Naive thymus-derived CD8-positive, alpha-beta T cell (primary cell): Measurements from ENCODE around the gene RGS19. TPM values are rescaled to one million over a fixed set of nuclear protein-coding genes. Genes with fewer than 3 reads are reported as not detected.
"Not testable (repeated sequence)": the region's sequence is repeated elsewhere in the genome, so short reads cannot be mapped to it uniquely, and the experiment has no call there.

ENCODE experiments used
- ATAC-seq, 2 donors: fragments of 150-1000 bp; cut with Tn5 transposase in 1 of 2; sonication (Bioruptor Pico), chemical (Tn5 transposase) in 1 of 2; 1 replicate in 1 of 2; 2 replicates in 1 of 2; pipeline ENCODE4 v1.10.0; 2021; ENCODE audit warnings: mild to moderate bottlenecking in 2 of 2, moderate library complexity in 2 of 2
- POLR2A ChIA-PET: fragments of 350-600 bp; sonication (Branson Sonifier 250); formaldehyde crosslinking; loops from one replicate; lab custom pipeline; 2021; ENCODE audit warnings: antibody characterized with exemption; lab: Charles Lee
- DNase-seq, 10 donors: peaks; one replicate each; pipeline versions ENCODE4 v3.0.0 to v3.0.0-alpha.2; 2020 to 2022
- H3K27ac Mint-ChIP-seq, 10 donors: one replicate each; pipeline ENCODE4 v1.8.0; 2020 to 2022; ENCODE audit warnings: mild to moderate bottlenecking in 10 of 10, mixed read lengths in 10 of 10, moderate library complexity in 4 of 10, inconsistent platforms in 1 of 10
- H3K27me3 Mint-ChIP-seq, 5 donors: one replicate each; pipeline ENCODE4 v1.8.0; 2021 to 2022; ENCODE audit warnings: mixed read lengths in 5 of 5
- H3K36me3 Mint-ChIP-seq, 3 donors: one replicate each; pipeline ENCODE4 v1.8.0; 2020 to 2022; ENCODE audit warnings: mixed read lengths in 3 of 3, mild to moderate bottlenecking in 2 of 3, inconsistent platforms in 1 of 3
- H3K4me1 Mint-ChIP-seq, 4 donors: one replicate each; pipeline ENCODE4 v1.8.0; 2021 to 2022; ENCODE audit warnings: mixed read lengths in 4 of 4
- H3K4me3 Mint-ChIP-seq, 10 donors: one replicate each; pipeline ENCODE4 v1.8.0; 2020 to 2022; ENCODE audit warnings: mild to moderate bottlenecking in 10 of 10, mixed read lengths in 10 of 10, moderate library complexity in 6 of 10, inconsistent platforms in 1 of 10
- H3K9me3 Mint-ChIP-seq, 9 donors: one replicate each; pipeline ENCODE4 v1.8.0; 2020 to 2022; ENCODE audit warnings: mixed read lengths in 9 of 9, mild to moderate bottlenecking in 3 of 9, inconsistent platforms in 1 of 9, moderate library complexity in 1 of 9
- polyA plus RNA-seq, 3 donors: library from polyadenylated mRNA; unstranded; fragments of 300-500 nt; fragmentation: Illumina TruSeq; gene quantifications; one replicate each; pipeline ENCODE4 v1.2.3, GENCODE V29; 2021
- total RNA-seq, 8 experiments: library from RNA in 2 of 8; stranded (reverse) in 2 of 8; gene quantifications; one replicate each; pipeline ENCODE4 v1.2.3 and lab custom pipeline; 2021 to 2026

The RGS19 gene
- total and polyA plus RNA-seq, 5 experiments from 2014 or later, result 16.9 to 67.5 (median 50.9) TPM

DNA sequence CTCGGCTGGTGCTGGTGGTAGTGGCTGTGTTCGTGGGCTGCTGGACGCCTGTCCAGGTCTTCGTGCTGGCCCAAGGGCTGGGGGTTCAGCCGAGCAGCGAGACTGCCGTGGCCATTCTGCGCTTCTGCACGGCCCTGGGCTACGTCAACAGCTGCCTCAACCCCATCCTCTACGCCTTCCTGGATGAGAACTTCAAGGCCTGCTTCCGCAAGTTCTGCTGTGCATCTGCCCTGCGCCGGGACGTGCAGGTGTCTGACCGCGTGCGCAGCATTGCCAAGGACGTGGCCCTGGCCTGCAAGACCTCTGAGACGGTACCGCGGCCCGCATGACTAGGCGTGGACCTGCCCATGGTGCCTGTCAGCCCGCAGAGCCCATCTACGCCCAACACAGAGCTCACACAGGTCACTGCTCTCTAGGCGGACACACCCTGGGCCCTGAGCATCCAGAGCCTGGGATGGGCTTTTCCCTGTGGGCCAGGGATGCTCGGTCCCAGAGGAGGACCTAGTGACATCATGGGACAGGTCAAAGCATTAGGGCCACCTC lies 19.2 kb upstream of the RGS19 start:
- no peak overlapping the region for H3K4me3 Mint-ChIP-seq
- peaks cover 0 to 20% (median 7%) of the 10 kb centered on the region in 5 donors for H3K27me3 Mint-ChIP-seq
- POLR2A ChIA-PET, result interaction anchor here (2.1 kb wide), 1 partner anchor 19 kb away, joined by 6 read pairs; the partner anchor contains the start of genes OPRL1 and RGS19
- DNase-seq (no peak), ATAC-seq (no peak)
- no peak overlapping the region for H3K27ac Mint-ChIP-seq
- peaks cover 0 to 11% (median 0%) of the 10 kb centered on the region in 9 donors for H3K9me3 Mint-ChIP-seq
- peaks cover 0 to 5% (median 3%) of the 10 kb centered on the region in 3 donors for H3K36me3 Mint-ChIP-seq
- H3K4me1 Mint-ChIP-seq, result peaks cover 13 to 33% (median 21%) of the 10 kb centered on the region in 4 donors

GRCh38 chr20:64096535-64096934 lies 17.2 kb upstream of the RGS19 start:
- peaks cover 0 to 6% (median 5%) of the 10 kb centered on the region in 5 donors for H3K27me3 Mint-ChIP-seq
- POLR2A ChIA-PET, result no interaction called here
- peak overlapping the region in 1 of 10 donors; percentile 1 for H3K27ac Mint-ChIP-seq
- H3K36me3 Mint-ChIP-seq, result peaks cover 0 to 5% (median 3%) of the 10 kb centered on the region in 3 donors
- ATAC-seq (no peak), DNase-seq (no peak)
- H3K9me3 Mint-ChIP-seq, result peaks cover 0 to 11% (median 0%) of the 10 kb centered on the region in 9 donors
- no peak overlapping the region for H3K4me3 Mint-ChIP-seq
- H3K4me1 Mint-ChIP-seq, result peaks cover 11 to 24% (median 17%) of the 10 kb centered on the region in 4 donors

DNA sequence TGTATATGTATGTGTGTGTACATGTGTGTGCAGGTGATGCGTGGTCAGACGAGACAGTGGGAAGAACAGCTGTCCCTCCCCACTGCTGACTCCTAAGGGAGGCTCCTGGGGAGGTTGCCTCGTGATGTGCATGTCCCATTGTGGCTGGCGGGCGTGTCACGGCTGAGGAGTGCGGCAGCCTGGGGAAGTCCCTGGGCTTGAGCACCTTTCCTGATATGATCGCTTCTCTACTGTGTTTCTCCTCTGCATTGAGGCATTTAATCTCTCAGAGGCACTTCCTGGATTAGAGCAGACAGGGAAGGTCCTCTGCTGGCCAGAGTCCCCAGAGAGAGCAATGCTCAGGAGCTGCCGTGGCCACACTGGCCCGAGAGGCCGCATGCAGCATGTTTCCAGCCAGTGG lies 16.6 kb upstream of the RGS19 start:
- DNase-seq, result no peak
- Mint-ChIP-seq H3K36me3 (peaks cover 0 to 5% (median 3%) of the 10 kb centered on the region in 3 donors), H3K27me3 (peaks cover 0 to under 1% (median 0%) of the 10 kb centered on the region in 5 donors), H3K9me3 (peaks cover 0 to 11% (median 0%) of the 10 kb centered on the region in 9 donors), H3K4me3 (no peak overlapping the region), H3K4me1 (peaks cover 5 to 17% (median 11%) of the 10 kb centered on the region in 4 donors), H3K27ac (no peak overlapping the region)
- no peak for ATAC-seq
- POLR2A ChIA-PET, result no interaction called here

DNA sequence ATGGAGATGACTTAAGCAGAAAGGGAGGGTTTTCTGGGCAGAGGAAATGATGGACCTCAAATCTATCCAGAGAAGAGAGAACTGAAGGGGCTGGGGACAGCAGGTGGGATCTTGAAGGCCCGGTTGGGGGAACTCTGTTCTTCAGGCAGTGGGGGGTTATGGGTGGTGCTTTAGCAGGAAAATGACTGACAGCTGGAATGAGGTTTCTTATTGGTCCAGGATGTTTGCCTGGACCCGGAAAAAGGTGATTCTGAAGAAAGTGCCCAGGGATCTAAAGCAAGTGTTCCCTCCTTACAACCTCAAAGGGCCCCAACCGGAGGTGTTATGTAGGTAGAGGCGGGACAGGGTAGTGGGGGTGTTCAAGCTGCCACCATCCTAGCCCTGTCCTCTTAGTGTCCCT lies 16.1 kb upstream of the RGS19 start:
- H3K27ac Mint-ChIP-seq, result no peak overlapping the region
- peaks cover 0 to 11% (median 0%) of the 10 kb centered on the region in 9 donors for H3K9me3 Mint-ChIP-seq
- DNase-seq (no peak), ATAC-seq (no peak)
- H3K4me1 Mint-ChIP-seq, result peaks cover 5 to 14% (median 7%) of the 10 kb centered on the region in 4 donors
- no peak overlapping the region for H3K4me3 Mint-ChIP-seq
- peaks cover 0 to 5% (median 3%) of the 10 kb centered on the region in 3 donors for H3K36me3 Mint-ChIP-seq
- H3K27me3 Mint-ChIP-seq, result no peaks in the 10 kb centered on the region
- POLR2A ChIA-PET, result no interaction called here

GRCh38 chr20:64093013-64093503 lies 13.7 kb upstream of the RGS19 start:
- Mint-ChIP-seq H3K27me3 (no peaks in the 10 kb centered on the region), H3K36me3 (peaks cover 0 to 5% (median 3%) of the 10 kb centered on the region in 3 donors), H3K4me1 (peaks cover 0 to 6% (median 4%) of the 10 kb centered on the region in 4 donors), H3K4me3 (no peak overlapping the region), H3K9me3 (peaks cover 0 to 11% (median 2%) of the 10 kb centered on the region in 9 donors), H3K27ac (peak overlapping the region in 1 of 10 donors; percentile 70)
- DNase-seq (no peak), ATAC-seq (no peak)
- POLR2A ChIA-PET, result no interaction called here

DNA sequence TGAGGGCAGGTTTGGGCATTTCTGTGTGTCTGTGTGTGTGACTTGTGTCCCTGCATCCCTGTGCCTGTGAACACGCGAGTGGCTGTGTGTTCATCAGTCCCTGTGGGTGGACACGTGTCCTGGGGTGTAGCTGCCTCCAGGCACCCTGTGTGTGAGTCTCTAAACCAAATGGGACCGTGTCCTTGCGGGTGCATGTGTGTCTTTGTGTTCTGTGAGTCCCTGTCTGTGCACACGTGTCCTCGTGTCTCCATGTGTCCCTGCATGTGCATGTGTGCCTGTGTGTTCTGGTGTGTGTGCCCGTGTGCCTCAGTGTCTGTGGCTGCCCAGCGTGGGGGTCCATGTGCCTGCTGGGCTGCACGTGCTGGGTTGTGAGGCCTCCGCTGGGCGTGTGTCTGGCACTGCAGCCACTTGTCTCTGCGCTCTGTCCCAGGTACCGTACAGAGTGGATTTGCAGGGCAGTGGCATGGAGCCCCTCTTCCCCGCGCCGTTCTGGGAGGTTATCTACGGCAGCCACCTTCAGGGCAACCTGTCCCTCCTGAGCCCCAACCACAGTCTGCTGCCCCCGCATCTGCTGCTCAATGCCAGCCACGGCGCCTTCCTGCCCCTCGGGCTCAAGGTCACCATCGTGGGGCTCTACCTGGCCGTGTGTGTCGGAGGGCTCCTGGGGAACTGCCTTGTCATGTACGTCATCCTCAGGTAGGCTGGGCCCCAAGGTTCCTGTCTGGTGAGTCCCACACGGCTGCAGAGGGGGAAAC lies 13.1 kb upstream of the RGS19 start:
- POLR2A ChIA-PET, result no interaction called here
- Mint-ChIP-seq H3K27ac (no peak overlapping the region), H3K36me3 (peaks cover 0 to 5% (median 3%) of the 10 kb centered on the region in 3 donors), H3K9me3 (peaks cover 0 to 11% (median 2%) of the 10 kb centered on the region in 9 donors), H3K4me3 (no peak overlapping the region), H3K27me3 (no peaks in the 10 kb centered on the region), H3K4me1 (peaks cover 0 to 6% (median 4%) of the 10 kb centered on the region in 4 donors)
- no peak for DNase-seq
- peak in 1 of 2 donors; percentile 42 for ATAC-seq

- Mint-ChIP-seq H3K4me1 (peaks cover 0 to 6% (median 3%) of the 10 kb centered on the region in 4 donors), H3K4me3 (peak overlapping the region in 1 of 10 donors; percentile 34), H3K27me3 (no peaks in the 10 kb centered on the region), H3K9me3 (peaks cover 0 to 7% (median 4%) of the 10 kb centered on the region in 9 donors), H3K27ac (no peak overlapping the region), H3K36me3 (peaks cover under 1 to 2% (median under 1%) of the 10 kb centered on the region in 3 donors)
- POLR2A ChIA-PET, result no interaction called here
- ATAC-seq (no peak), DNase-seq (no peak)
Measured at GRCh38 chr20:64091770-64092169, 12.5 kb upstream of the RGS19 start.

- Mint-ChIP-seq H3K4me3 (peak overlapping the region in 1 of 10 donors; percentile 34), H3K9me3 (peaks cover 0 to 10% (median under 1%) of the 10 kb centered on the region in 9 donors), H3K36me3 (peaks cover 0 to 3% (median 0%) of the 10 kb centered on the region in 3 donors), H3K27ac (no peak overlapping the region), H3K4me1 (peaks cover 0 to 6% (median 2%) of the 10 kb centered on the region in 4 donors), H3K27me3 (no peaks in the 10 kb centered on the region)
- ATAC-seq (no peak), DNase-seq (no peak)
- POLR2A ChIA-PET, result no interaction called here
Measured at GRCh38 chr20:64091340-64091739, 12.0 kb upstream of the RGS19 start.

GRCh38 chr20:64090165-64090564 lies 10.8 kb upstream of the RGS19 start:
- Mint-ChIP-seq H3K9me3 (peaks cover 0 to 12% (median 0%) of the 10 kb centered on the region in 9 donors), H3K4me3 (no peak overlapping the region), H3K27me3 (peaks cover 0 to 3% (median 0%) of the 10 kb centered on the region in 5 donors), H3K27ac (no peak overlapping the region), H3K36me3 (peaks cover 0 to 3% (median 0%) of the 10 kb centered on the region in 3 donors), H3K4me1 (peaks cover 0 to 7% (median 2%) of the 10 kb centered on the region in 4 donors)
- ATAC-seq (no peak), DNase-seq (no peak)
- POLR2A ChIA-PET, result no interaction called here

GRCh38 chr20:64088586-64088985 lies 9.3 kb upstream of the RGS19 start:
- not testable (repeated sequence) for H3K36me3 Mint-ChIP-seq, ATAC-seq

DNA sequence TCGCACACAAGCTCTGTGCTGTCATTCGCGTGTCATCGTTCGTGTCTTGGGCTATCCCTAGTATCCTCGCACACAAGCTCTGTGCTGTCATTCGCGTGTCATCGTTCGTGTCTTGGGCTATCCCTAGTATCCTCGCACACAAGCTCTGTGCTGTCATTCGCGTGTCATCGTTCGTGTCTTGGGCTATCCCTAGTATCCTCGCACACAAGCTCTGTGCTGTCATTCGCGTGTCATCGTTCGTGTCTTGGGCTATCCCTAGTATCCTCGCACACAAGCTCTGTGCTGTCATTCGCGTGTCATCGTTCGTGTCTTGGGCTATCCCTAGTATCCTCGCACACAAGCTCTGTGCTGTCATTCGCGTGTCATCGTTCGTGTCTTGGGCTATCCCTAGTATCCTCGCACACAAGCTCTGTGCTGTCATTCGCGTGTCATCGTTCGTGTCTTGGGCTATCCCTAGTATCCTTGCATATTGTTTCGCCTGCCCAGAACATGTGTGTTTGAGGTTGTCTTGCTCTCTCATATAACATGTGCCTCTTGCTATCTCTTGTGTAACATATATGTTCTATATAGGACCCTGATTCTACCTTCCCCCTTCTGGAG lies 8.0 kb upstream of the RGS19 start:
- H3K27ac Mint-ChIP-seq, H3K36me3 Mint-ChIP-seq, H3K27me3 Mint-ChIP-seq, H3K4me3 Mint-ChIP-seq, POLR2A ChIA-PET, ATAC-seq, DNase-seq: not testable (repeated sequence)
- H3K4me1 Mint-ChIP-seq, result peaks cover 10 to 21% (median 17%) of the 10 kb centered on the region in 4 donors
- peaks cover 0 to 12% (median 0%) of the 10 kb centered on the region in 9 donors for H3K9me3 Mint-ChIP-seq

More at GRCh38 chr20:64088586-64088985, 9.3 kb upstream of the RGS19 start:
- H3K27ac Mint-ChIP-seq, H3K4me3 Mint-ChIP-seq, POLR2A ChIA-PET, H3K27me3 Mint-ChIP-seq, DNase-seq: not testable (repeated sequence)
- Mint-ChIP-seq H3K9me3 (peaks cover 0 to 12% (median 0%) of the 10 kb centered on the region in 9 donors), H3K4me1 (peaks cover 5 to 13% (median 6%) of the 10 kb centered on the region in 4 donors)

GRCh38 chr20:64086801-64087200 lies 7.5 kb upstream of the RGS19 start:
- Mint-ChIP-seq H3K9me3 (peaks cover 0 to 12% (median 0%) of the 10 kb centered on the region in 9 donors), H3K4me1 (peaks cover 14 to 23% (median 21%) of the 10 kb centered on the region in 4 donors), H3K4me3 (no peak overlapping the region), H3K36me3 (peaks cover 0 to 3% (median 0%) of the 10 kb centered on the region in 3 donors), H3K27ac (no peak overlapping the region), H3K27me3 (peaks cover 0 to 6% (median 1%) of the 10 kb centered on the region in 5 donors)
- ATAC-seq (no peak), DNase-seq (no peak)
- POLR2A ChIA-PET, result no interaction called here
